HFFc6 (cell line): ENCODE data around the gene ANKRD34B. TPM values are rescaled to one million over a fixed set of nuclear protein-coding genes. Genes with fewer than 3 reads are reported as not detected.

Source experiments
- DNase-seq: peaks from one replicate; pipeline ENCODE4 v3.0.0-alpha.2; 2018
- H3K27ac Mint-ChIP-seq: 2 replicates; pipeline ENCODE4 v1.8.0; 2020; ENCODE audit warnings: mild to moderate bottlenecking, mixed read lengths
- H3K27me3 Mint-ChIP-seq: 2 replicates; pipeline ENCODE4 v1.8.0; 2021; ENCODE audit warnings: mild to moderate bottlenecking, moderate library complexity, mixed read lengths; ENCODE audit not compliant: insufficient read depth
- H3K36me3 Mint-ChIP-seq: 2 replicates; pipeline ENCODE4 v1.8.0; 2021; ENCODE audit warnings: low read depth, mixed read lengths
- H3K4me1 Mint-ChIP-seq: 2 replicates; pipeline ENCODE4 v1.8.0; 2020; ENCODE audit warnings: low read depth, mixed read lengths
- H3K4me3 Mint-ChIP-seq: 2 replicates; pipeline ENCODE4 v1.8.0; 2020; ENCODE audit warnings: mild to moderate bottlenecking, moderate library complexity, mixed read lengths
- H3K9me3 Mint-ChIP-seq: 2 replicates; pipeline ENCODE4 v1.8.0; 2020; ENCODE audit warnings: mild to moderate bottlenecking, mixed read lengths
- total RNA-seq, 6 experiments: library from RNA; stranded (reverse); fragmentation: NEBNext Ultra II Directional; extraction: Animal tissue kit (Norgen Biotek cat#: 25700); gene quantifications; 2 replicates in 1 of 6; 3 replicates in 5 of 6; pipeline ENCODE4 v1.2.3, GENCODE V29; 2021
- TF ChIP-seq, protein P1 (sequence below): fragments of 200-600 bp; sonication (generic); IDR thresholded peaks from 2 replicates; pipeline ENCODE4 v1.5.0; 2021; ENCODE audit warnings: antibody characterized with exemption, mild to moderate bottlenecking

ANKRD34B gene
- total RNA-seq, 6 experiments from 2014 or later = not detected

DNA sequence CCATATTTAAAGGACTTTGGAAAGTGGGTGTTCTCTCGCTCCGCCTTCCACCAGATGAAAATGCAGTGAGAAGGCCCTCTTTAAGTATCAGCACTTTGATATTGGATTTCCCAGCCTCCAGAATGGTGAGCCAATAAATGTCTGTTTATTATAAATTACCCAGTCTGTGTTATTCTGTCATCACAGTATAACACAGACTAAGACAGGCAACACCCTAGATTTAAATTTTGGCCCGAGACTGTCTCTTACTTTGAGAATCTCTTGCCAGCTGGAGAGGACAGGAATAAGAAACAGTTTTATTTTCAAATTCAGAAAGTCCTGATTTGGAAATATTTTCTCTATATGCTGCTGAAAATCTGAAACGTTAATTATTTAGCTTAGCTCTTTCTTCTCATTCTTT, 60.7 kb downstream of the ANKRD34B start:
- Mint-ChIP-seq H3K27ac (no peak overlapping the region), H3K4me1 (no peaks in the 10 kb centered on the region), H3K9me3 (no peaks in the 10 kb centered on the region), H3K27me3 (no peaks in the 10 kb centered on the region), H3K4me3 (no peak overlapping the region), H3K36me3 (peaks cover 4% of the 10 kb centered on the region; the same call in 1 of the 2 replicates)
- TF ChIP-seq, protein P1, sequence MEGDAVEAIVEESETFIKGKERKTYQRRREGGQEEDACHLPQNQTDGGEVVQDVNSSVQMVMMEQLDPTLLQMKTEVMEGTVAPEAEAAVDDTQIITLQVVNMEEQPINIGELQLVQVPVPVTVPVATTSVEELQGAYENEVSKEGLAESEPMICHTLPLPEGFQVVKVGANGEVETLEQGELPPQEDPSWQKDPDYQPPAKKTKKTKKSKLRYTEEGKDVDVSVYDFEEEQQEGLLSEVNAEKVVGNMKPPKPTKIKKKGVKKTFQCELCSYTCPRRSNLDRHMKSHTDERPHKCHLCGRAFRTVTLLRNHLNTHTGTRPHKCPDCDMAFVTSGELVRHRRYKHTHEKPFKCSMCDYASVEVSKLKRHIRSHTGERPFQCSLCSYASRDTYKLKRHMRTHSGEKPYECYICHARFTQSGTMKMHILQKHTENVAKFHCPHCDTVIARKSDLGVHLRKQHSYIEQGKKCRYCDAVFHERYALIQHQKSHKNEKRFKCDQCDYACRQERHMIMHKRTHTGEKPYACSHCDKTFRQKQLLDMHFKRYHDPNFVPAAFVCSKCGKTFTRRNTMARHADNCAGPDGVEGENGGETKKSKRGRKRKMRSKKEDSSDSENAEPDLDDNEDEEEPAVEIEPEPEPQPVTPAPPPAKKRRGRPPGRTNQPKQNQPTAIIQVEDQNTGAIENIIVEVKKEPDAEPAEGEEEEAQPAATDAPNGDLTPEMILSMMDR = no peak
- DNase-seq = no peak

DNA sequence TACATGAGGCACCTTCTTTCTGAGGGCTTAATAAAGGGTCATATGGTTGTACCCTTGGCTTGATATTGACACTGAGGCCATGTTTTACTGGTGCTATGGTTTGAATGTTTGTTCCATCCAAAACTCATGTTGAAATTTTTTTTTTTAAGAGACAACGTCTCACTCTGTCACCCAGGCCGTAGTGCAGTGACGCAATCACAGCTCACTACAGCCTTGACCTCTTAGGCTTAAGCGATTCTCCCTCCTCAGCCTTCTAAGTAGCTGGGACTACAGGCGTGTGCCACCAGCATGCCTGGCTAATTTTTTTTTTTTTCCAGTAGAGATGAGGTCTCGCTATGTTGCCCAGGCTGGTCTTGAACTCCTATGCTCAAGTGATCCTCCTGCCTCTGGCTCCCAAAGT, 61.2 kb downstream of the ANKRD34B start:
- Mint-ChIP-seq H3K27ac (no peak overlapping the region), H3K4me3 (no peak overlapping the region), H3K4me1 (no peaks in the 10 kb centered on the region), H3K9me3 (no peaks in the 10 kb centered on the region), H3K36me3 (peaks cover 4% of the 10 kb centered on the region; the same call in 1 of the 2 replicates), H3K27me3 (no peaks in the 10 kb centered on the region)
- DNase-seq = no peak
- TF ChIP-seq, protein P1 = no peak

DNA sequence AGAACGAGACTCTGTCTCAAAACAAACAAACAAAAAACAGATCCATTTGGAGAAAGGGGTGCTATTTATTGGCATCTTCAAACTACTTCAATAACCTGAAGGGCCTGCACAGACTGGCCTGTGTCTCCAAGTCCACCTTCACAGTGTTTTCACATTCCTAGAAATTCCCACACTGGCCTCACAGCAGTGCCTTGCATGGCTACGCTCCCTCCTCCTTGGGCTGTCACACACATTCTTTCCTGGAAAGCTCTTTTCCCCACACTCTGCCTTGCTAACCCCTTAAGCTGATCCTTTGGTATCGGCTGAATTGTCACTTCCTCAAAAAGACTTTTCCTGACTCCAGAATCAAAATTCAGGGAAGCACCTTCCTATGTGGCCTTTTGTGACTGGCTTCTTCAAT, 62.4 kb downstream of the ANKRD34B start:
- no peaks in the 10 kb centered on the region for H3K36me3 Mint-ChIP-seq
- H3K4me3 Mint-ChIP-seq = no peak overlapping the region
- DNase-seq = no peak
- H3K27ac Mint-ChIP-seq = no peak overlapping the region
- TF ChIP-seq, protein P1 = no peak
- H3K4me1 Mint-ChIP-seq = no peaks in the 10 kb centered on the region
- H3K9me3 Mint-ChIP-seq = no peaks in the 10 kb centered on the region
- no peaks in the 10 kb centered on the region for H3K27me3 Mint-ChIP-seq

Other genes with a start within 250 kb of the ANKRD34B start
- 10 to 100 TPM; 25.9 to 31.2 (median 28.8) TPM for gene ZFYVE16, start 162.2 kb downstream of the ANKRD34B start, total RNA-seq
- gene FAM151B, start 82.2 kb downstream of the ANKRD34B start, total RNA-seq = 1 to 10 TPM; 2.0 to 2.7 (median 2.5) TPM
- gene MSH3, start 84.4 kb upstream of the ANKRD34B start, total RNA-seq = 10 to 100 TPM; 13.6 to 14.9 (median 14.3) TPM
- 10 to 100 TPM; 22.8 to 45.3 (median 38.6) TPM for gene DHFR, start 84.7 kb upstream of the ANKRD34B start, total RNA-seq